Kidney (tissue), 14 donors: ENCODE data around the gene HMGB4. TPM values are rescaled to one million over a fixed set of nuclear protein-coding genes. Genes with fewer than 3 reads are reported as not detected.

ENCODE experiments used
- DNase-seq, 5 donors: peaks; one replicate each; pipeline ENCODE4 v3.0.0-alpha.2; 2013 to 2020
- FAIRE-seq: peaks from 2 replicates; lab custom pipeline; 2012; peaks lifted over from hg19 to GRCh38; lab: Jason Lieb, UNC
- H3K27ac ChIP-seq, 2 donors: one replicate each; pipeline ENCODE4 v1.7.0; 2013; ENCODE audit warnings: low read depth in 2 of 2, low read length in 2 of 2, inconsistent platforms in 1 of 2
- H3K27me3 ChIP-seq: one replicate; pipeline ENCODE4 v1.7.1; 2013; ENCODE audit warnings: low read length, inconsistent platforms; ENCODE audit not compliant: control insufficient read depth, insufficient read depth
- H3K36me3 ChIP-seq, 3 donors: one replicate each; pipeline versions ENCODE4 v1.7.0 to v1.7.1; 2013; ENCODE audit warnings: low read length in 3 of 3, control low read depth in 1 of 3, inconsistent platforms in 1 of 3; ENCODE audit not compliant: insufficient read depth in 3 of 3, control insufficient read depth in 2 of 3
- H3K4me1 ChIP-seq, 3 donors: one replicate each; pipeline versions ENCODE4 v1.7.0 to v1.7.1; 2013; ENCODE audit warnings: low read length in 3 of 3, inconsistent platforms in 1 of 3, low read depth in 1 of 3; ENCODE audit not compliant: control insufficient read depth in 2 of 3, insufficient read depth in 2 of 3
- H3K4me3 ChIP-seq, 3 donors: one replicate each; pipeline versions ENCODE4 v1.7.0 to v1.8.1; 2013; ENCODE audit warnings: low read length in 3 of 3, control low read depth in 1 of 3, inconsistent platforms in 1 of 3
- H3K9ac ChIP-seq, 3 donors: one replicate each; pipeline versions ENCODE4 v1.7.0 to v1.7.1; 2013; ENCODE audit warnings: low read length in 3 of 3, control low read depth in 1 of 3, inconsistent platforms in 1 of 3
- H3K9me3 ChIP-seq, 3 donors: one replicate each; pipeline versions ENCODE4 v1.7.0 to v1.7.1; 2013; ENCODE audit warnings: low read length in 3 of 3, control low read depth in 1 of 3, inconsistent platforms in 1 of 3; ENCODE audit not compliant: control insufficient read depth in 2 of 3, insufficient read depth in 1 of 3
- intact Hi-C: fragments of 100-400 bp; cut with DNase I; formaldehyde crosslinking; loops from one replicate; pipeline ENCODE4 v1.11.1; 2022
- polyA plus RNA-seq: library from polyadenylated mRNA; stranded (reverse); fragments of 350-450 nt; fragmentation: Illumina TruSeq; extraction: RNeasy Lipid Tissue Mini Kit (QIAGEN cat#74804); gene quantifications from one replicate; pipeline ENCODE4 v1.2.3, GENCODE V29; 2014; ENCODE audit warnings: low read depth, low replicate concordance; ENCODE audit not compliant: insufficient read depth
- total RNA-seq: library from RNA; stranded (reverse); fragmentation: NEBNext Ultra II Directional; extraction: Animal tissue kit (Norgen Biotek cat#: 25700); gene quantifications from one replicate; pipeline ENCODE4 v1.2.1, GENCODE V29; 2021
- TF ChIP-seq, protein P1 (sequence below): IDR thresholded peaks from 3 replicates; pipeline ENCODE4 v1.5.1; 2012; ENCODE audit warnings: mild to moderate bottlenecking, moderate library complexity, borderline replicate concordance; ENCODE audit not compliant: insufficient read depth; ENCODE audit errors: extremely low read depth
- donor health status: control.
- donor health status: control.
- donor health status: control.
- donor health status: control.
- donor health status: control.
- donor health status: DM: yes; HTN: yes; CAD: no.
- donor health status: Normal renal cell carcinoma (clear cell type).

HMGB4 gene
- total and polyA plus RNA-seq, 2 donors from 2014 or later: not detected

DNA sequence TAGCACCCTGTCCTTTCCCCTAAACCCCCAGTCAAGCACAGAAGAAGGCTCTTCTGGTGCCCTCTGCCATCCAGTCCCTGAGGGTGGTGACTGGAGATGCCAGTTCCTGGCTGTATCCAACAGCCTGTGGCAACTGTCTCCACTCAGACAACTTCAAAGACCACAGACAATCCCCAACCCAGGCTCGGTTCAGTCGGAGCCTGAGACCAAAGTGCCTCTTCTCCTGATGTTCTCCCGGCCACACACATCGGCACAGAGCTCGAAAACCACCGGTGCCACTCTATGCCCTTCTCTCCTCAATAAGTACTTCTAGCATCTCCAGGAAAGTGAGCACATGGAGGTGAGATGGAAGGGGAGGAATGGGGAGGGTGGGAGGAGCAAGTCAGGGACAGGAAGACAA lies 39.6 kb upstream of the HMGB4 start:
- no peaks in the 10 kb centered on the region for H3K27me3 ChIP-seq
- H3K36me3 ChIP-seq: no peaks in the 10 kb centered on the region
- FAIRE-seq (no peak), DNase-seq (no peak)
- intact Hi-C loops: no loop called here
- TF ChIP-seq, protein P1, sequence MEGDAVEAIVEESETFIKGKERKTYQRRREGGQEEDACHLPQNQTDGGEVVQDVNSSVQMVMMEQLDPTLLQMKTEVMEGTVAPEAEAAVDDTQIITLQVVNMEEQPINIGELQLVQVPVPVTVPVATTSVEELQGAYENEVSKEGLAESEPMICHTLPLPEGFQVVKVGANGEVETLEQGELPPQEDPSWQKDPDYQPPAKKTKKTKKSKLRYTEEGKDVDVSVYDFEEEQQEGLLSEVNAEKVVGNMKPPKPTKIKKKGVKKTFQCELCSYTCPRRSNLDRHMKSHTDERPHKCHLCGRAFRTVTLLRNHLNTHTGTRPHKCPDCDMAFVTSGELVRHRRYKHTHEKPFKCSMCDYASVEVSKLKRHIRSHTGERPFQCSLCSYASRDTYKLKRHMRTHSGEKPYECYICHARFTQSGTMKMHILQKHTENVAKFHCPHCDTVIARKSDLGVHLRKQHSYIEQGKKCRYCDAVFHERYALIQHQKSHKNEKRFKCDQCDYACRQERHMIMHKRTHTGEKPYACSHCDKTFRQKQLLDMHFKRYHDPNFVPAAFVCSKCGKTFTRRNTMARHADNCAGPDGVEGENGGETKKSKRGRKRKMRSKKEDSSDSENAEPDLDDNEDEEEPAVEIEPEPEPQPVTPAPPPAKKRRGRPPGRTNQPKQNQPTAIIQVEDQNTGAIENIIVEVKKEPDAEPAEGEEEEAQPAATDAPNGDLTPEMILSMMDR: no peak
- no peaks in the 10 kb centered on the region for H3K9me3 ChIP-seq
- H3K4me1 ChIP-seq: no peaks in the 10 kb centered on the region
- H3K27ac ChIP-seq: no peak overlapping the region
- no peak overlapping the region for H3K9ac ChIP-seq
- H3K4me3 ChIP-seq: no peak overlapping the region

DNA sequence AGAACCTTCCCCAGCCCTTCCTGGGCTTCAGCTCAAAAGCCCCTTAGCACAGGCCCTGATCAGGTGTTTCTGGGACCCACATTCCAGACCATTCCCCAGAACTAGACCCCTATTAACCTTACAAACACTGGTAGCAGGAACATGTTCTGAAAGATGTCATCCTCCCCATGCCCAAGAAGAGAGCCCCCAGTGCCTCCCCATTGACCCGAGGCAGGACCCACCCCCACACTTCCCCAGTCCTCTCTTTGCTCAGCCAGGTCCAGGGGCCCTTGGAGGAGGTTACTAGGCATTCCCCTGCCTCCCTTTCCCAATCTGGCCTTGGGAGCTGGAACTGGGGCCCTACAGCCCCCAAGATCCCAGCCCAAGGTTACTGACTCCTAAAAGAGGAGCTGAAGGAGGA lies 38.9 kb upstream of the HMGB4 start:
- Histone ChIP-seq H3K27me3 (no peaks in the 10 kb centered on the region), H3K27ac (no peak overlapping the region), H3K9ac (no peak overlapping the region), H3K4me3 (no peak overlapping the region), H3K36me3 (no peaks in the 10 kb centered on the region), H3K4me1 (no peaks in the 10 kb centered on the region), H3K9me3 (no peaks in the 10 kb centered on the region)
- DNase-seq: no peak
- TF ChIP-seq, protein P1: no peak
- intact Hi-C loops: no loop called here
- FAIRE-seq: no peak

DNA sequence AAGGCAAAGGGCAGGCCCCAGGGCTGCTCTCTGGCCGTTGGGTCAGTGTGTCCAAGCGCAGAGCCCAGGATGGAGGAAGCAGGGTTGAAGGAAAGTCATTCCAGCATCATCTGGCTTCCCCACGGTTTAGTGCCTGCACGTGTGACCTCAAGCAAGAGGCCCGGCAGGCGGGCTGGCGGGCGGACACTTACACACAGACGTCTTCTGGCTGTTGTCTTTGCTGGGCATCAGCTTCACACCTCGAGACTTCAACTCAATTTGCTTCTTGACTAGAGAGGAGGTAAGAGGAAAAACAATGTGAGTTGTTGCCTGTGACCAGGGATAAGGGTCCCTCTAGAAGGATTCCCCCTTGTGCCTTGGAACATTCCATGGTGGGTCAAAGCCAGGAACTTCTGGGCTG lies 38.4 kb upstream of the HMGB4 start:
- Histone ChIP-seq H3K27me3 (no peaks in the 10 kb centered on the region), H3K9me3 (no peaks in the 10 kb centered on the region), H3K36me3 (no peaks in the 10 kb centered on the region), H3K9ac (no peak overlapping the region), H3K4me1 (no peaks in the 10 kb centered on the region), H3K27ac (no peak overlapping the region), H3K4me3 (no peak overlapping the region)
- TF ChIP-seq, protein P1: no peak
- no peak for FAIRE-seq
- no peak for DNase-seq
- intact Hi-C loops: no loop called here

DNA sequence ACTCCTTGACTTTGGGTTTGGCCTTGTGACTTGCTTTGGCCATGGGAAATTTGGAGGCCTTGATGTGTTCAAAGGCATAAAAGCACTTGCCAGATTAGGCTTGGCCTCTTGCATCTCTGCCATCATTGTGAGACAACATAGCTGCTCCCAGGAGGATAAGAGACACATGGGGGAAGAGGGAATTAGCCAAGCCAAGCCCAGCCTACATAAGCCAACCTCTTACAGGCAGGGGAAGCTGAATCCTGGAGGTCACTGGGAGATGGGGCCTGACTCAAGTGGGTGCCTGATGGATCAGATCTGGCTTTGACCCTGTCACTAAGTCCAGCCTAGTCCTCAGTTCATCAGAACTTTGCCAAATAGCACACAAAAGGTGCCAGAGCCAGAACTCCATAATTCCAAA lies 37.6 kb upstream of the HMGB4 start:
- no peak overlapping the region for H3K9ac ChIP-seq
- DNase-seq: no peak
- no peak overlapping the region for H3K4me3 ChIP-seq
- H3K9me3 ChIP-seq: no peaks in the 10 kb centered on the region
- TF ChIP-seq, protein P1: no peak
- intact Hi-C loops: no loop called here
- no peaks in the 10 kb centered on the region for H3K36me3 ChIP-seq
- H3K27ac ChIP-seq: no peak overlapping the region
- H3K27me3 ChIP-seq: no peaks in the 10 kb centered on the region
- FAIRE-seq: no peak
- no peaks in the 10 kb centered on the region for H3K4me1 ChIP-seq
